ENCODE data around the gene METTL3.

DNA sequence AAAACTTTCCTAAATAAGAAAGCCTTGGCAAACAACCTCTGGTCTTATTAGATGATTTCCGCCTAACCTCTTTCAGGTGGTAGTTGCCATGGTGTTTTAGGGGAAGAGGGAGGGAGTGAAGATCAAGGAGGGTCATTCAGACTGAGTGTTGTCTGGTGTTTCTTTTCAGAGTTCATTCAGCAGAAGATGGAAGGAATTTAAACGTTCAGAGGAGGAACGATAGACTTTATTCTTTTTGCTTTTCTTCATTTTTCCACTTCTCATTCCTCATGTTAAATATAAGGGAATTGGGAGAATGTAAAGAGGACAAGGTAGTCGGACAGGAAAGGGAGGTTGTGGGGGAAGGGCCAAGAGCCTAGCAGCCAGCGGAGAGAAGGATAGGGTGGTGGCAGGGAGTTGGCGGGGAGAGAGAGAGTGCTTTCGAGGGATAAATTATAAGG lies 32.4 kb upstream of the METTL3 start:
- no peak for TF ChIP-seq FOXP2 (optimal IDR thresholded peaks at IDR 0.05; ENCODE audit: borderline replicate concordance, extremely low read depth, extremely low read length, insufficient read depth)
- no peak for TF ChIP-seq POLR2AphosphoS5 (IDR thresholded peaks at IDR 0.05; ENCODE audit: low read depth, low read length)
